ENCODE results near the gene CCDC182. TPM values are rescaled to one million over a fixed set of nuclear protein-coding genes. Genes with fewer than 3 reads are reported as not detected.

Gene CCDC182
- total RNA-seq, 1 donor, result not detected

- no peaks in the 10 kb centered on the region for H3K36me3 ChIP-seq (ENCODE audit: insufficient read depth, low read length)
- peaks cover 6% of the 10 kb centered on the region for H3K27me3 ChIP-seq (ENCODE audit: insufficient read depth, low read length)
- no peaks in the 10 kb centered on the region for H3K79me2 ChIP-seq (ENCODE audit: insufficient read depth, low read length)
- no peak overlapping the region for H3K4me3 ChIP-seq (ENCODE audit: insufficient read depth, low read length)
- no peaks in the 10 kb centered on the region for H3K4me1 ChIP-seq (ENCODE audit: insufficient read depth, low read length)
- no peak overlapping the region for H2AFZ ChIP-seq (ENCODE audit: low read length)
- no peak overlapping the region for H3K4me2 ChIP-seq (ENCODE audit: insufficient read depth, low read length)
- no peaks in the 10 kb centered on the region for H3K9me3 ChIP-seq (ENCODE audit: low read depth, low read length)
- TF ChIP-seq CTCF (IDR thresholded peaks at IDR 0.05; ENCODE audit: extremely low read depth, low read depth, low read length), result no peak
- H3K27ac ChIP-seq (ENCODE audit: low read depth, low read length), result no peak overlapping the region
- no peak for DNase-seq (ENCODE audit: insufficient read length, low spot score, missing footprints)
- no peaks in the 10 kb centered on the region for H4K20me1 ChIP-seq (ENCODE audit: insufficient read depth, low read length)
Measured at GRCh38 chr17:57730026-57730701, 14.9 kb downstream of the CCDC182 start.

- H3K4me1 ChIP-seq (ENCODE audit: insufficient read depth, low read length), result no peaks in the 10 kb centered on the region
- no peak overlapping the region for H3K4me2 ChIP-seq (ENCODE audit: insufficient read depth, low read length)
- H2AFZ ChIP-seq (ENCODE audit: low read length), result no peak overlapping the region
- no peak for DNase-seq (ENCODE audit: insufficient read length, low spot score, missing footprints)
- H3K36me3 ChIP-seq (ENCODE audit: insufficient read depth, low read length), result no peaks in the 10 kb centered on the region
- TF ChIP-seq CTCF (IDR thresholded peaks at IDR 0.05; ENCODE audit: extremely low read depth, low read depth, low read length), result no peak
- H3K27ac ChIP-seq (ENCODE audit: low read depth, low read length), result no peak overlapping the region
- no peaks in the 10 kb centered on the region for H3K9me3 ChIP-seq (ENCODE audit: low read depth, low read length)
- H3K79me2 ChIP-seq (ENCODE audit: insufficient read depth, low read length), result no peaks in the 10 kb centered on the region
- H3K27me3 ChIP-seq (ENCODE audit: insufficient read depth, low read length), result peaks cover 6% of the 10 kb centered on the region
- no peak overlapping the region for H3K4me3 ChIP-seq (ENCODE audit: insufficient read depth, low read length)
- no peaks in the 10 kb centered on the region for H4K20me1 ChIP-seq (ENCODE audit: insufficient read depth, low read length)
Measured at GRCh38 chr17:57727630-57728175, 17.4 kb downstream of the CCDC182 start.

GRCh38 chr17:57726838-57727237 lies 18.3 kb downstream of the CCDC182 start:
- Histone ChIP-seq H3K4me1 (ENCODE audit: insufficient read depth, low read length) (no peaks in the 10 kb centered on the region), H3K4me2 (ENCODE audit: insufficient read depth, low read length) (no peak overlapping the region), H3K79me2 (ENCODE audit: insufficient read depth, low read length) (no peaks in the 10 kb centered on the region), H3K27ac (ENCODE audit: low read depth, low read length) (no peak overlapping the region), H2AFZ (ENCODE audit: low read length) (no peak overlapping the region), H3K9me3 (ENCODE audit: low read depth, low read length) (no peaks in the 10 kb centered on the region), H3K36me3 (ENCODE audit: insufficient read depth, low read length) (no peaks in the 10 kb centered on the region), H3K27me3 (ENCODE audit: insufficient read depth, low read length) (peaks cover 6% of the 10 kb centered on the region), H4K20me1 (ENCODE audit: insufficient read depth, low read length) (no peaks in the 10 kb centered on the region), H3K4me3 (ENCODE audit: insufficient read depth, low read length) (no peak overlapping the region)
- TF ChIP-seq CTCF (IDR thresholded peaks at IDR 0.05; ENCODE audit: extremely low read depth, low read depth, low read length), result no peak
- DNase-seq (ENCODE audit: insufficient read length, low spot score, missing footprints), result no peak

GRCh38 chr17:57726213-57726790 lies 18.8 kb downstream of the CCDC182 start:
- DNase-seq (ENCODE audit: insufficient read length, low spot score, missing footprints), result no peak

More at GRCh38 chr17:57726213-57726790, 18.8 kb downstream of the CCDC182 start:
- no peak overlapping the region for H3K4me3 ChIP-seq (ENCODE audit: insufficient read depth, low read length)
- peaks cover 4% of the 10 kb centered on the region for H3K27me3 ChIP-seq (ENCODE audit: insufficient read depth, low read length)
- no peaks in the 10 kb centered on the region for H3K79me2 ChIP-seq (ENCODE audit: insufficient read depth, low read length)
- TF ChIP-seq CTCF (IDR thresholded peaks at IDR 0.05; ENCODE audit: extremely low read depth, low read depth, low read length), result no peak
- H3K27ac ChIP-seq (ENCODE audit: low read depth, low read length), result no peak overlapping the region
- no peaks in the 10 kb centered on the region for H3K9me3 ChIP-seq (ENCODE audit: low read depth, low read length)
- H3K36me3 ChIP-seq (ENCODE audit: insufficient read depth, low read length), result no peaks in the 10 kb centered on the region
- H4K20me1 ChIP-seq (ENCODE audit: insufficient read depth, low read length), result no peaks in the 10 kb centered on the region
- H3K4me1 ChIP-seq (ENCODE audit: insufficient read depth, low read length), result no peaks in the 10 kb centered on the region
- no peak overlapping the region for H3K4me2 ChIP-seq (ENCODE audit: insufficient read depth, low read length)
- no peak overlapping the region for H2AFZ ChIP-seq (ENCODE audit: low read length)
